A549 (cell line): Measurements from ENCODE around the gene TTC7B. TPM values are rescaled to one million over a fixed set of nuclear protein-coding genes. Genes with fewer than 3 reads are reported as not detected.

ENCODE experiments used
- ATAC-seq, 2 experiments: fragments of 200-7000 bp in 1 of 2; fragments of >200 bp in 1 of 2; cut with Nextera tagmentation in 1 of 2; cut with Tn5 transposase in 1 of 2; 3 replicates each; pipeline versions ENCODE4 v1.8.0 to v1.9.1; 2018 to 2020; ENCODE audit warnings: mild to moderate bottlenecking in 1 of 2, moderate library complexity in 1 of 2
- CTCF ChIA-PET: fragments of 300-600 bp; sonication (Branson Sonifier 250); formaldehyde crosslinking; extraction: SDS; loops from one replicate; lab custom pipeline; 2021; ENCODE audit warnings: antibody characterized with exemption, inconsistent platforms; lab: Yijun Ruan, JAX
- POLR2A ChIA-PET: fragments of 350-600 bp; formaldehyde crosslinking; extraction: SDS; loops from one replicate; lab custom pipeline; 2021; ENCODE audit warnings: antibody characterized with exemption, inconsistent platforms; lab: Yijun Ruan, JAX
- DNase-seq, 2 experiments: peaks; one replicate each; pipeline versions ENCODE4 v3.0.0 to v3.0.0-alpha.2; 2011 to 2016; ENCODE audit warnings: low read depth in 1 of 2, low spot score in 1 of 2
- FAIRE-seq: peaks from 2 replicates; lab custom pipeline; 2011; peaks lifted over from hg19 to GRCh38; lab: Jason Lieb, UNC
- H3K27ac ChIP-seq, 2 experiments: fragments of >200 bp; sonication (Bioruptor Twin); formaldehyde crosslinking; 3 replicates each; pipeline ENCODE4 v1.5.1; 2016 to 2017
- H3K4me1 ChIP-seq: fragments of >200 bp; sonication (Bioruptor Twin); formaldehyde crosslinking; 3 replicates; pipeline ENCODE4 v1.6.1; 2016
- H3K4me2 ChIP-seq: fragments of >200 bp; sonication (Bioruptor Twin); formaldehyde crosslinking; 3 replicates; pipeline ENCODE4 v1.6.1; 2016
- H3K4me3 ChIP-seq: fragments of >200 bp; sonication (Bioruptor Twin); formaldehyde crosslinking; 3 replicates; pipeline ENCODE4 v1.5.1; 2016
- H3K9me3 ChIP-seq: fragments of >200 bp; sonication (Bioruptor Twin); formaldehyde crosslinking; 3 replicates; pipeline ENCODE4 v1.6.1; 2016
- BHLHE40 ChIP-seq: IDR thresholded peaks from 2 replicates; pipeline ENCODE4 v1.6.1; 2012; ENCODE audit warnings: low read depth, low read length, inconsistent platforms
- CBX2 ChIP-seq: fragments of 200-600 bp; sonication (generic); IDR thresholded peaks from 2 replicates; pipeline ENCODE4 v1.6.1; 2016; ENCODE audit warnings: low read depth, mild to moderate bottlenecking, borderline replicate concordance
- CHD2 ChIP-seq: fragments of 150-350 bp; IDR thresholded peaks from 2 replicates; pipeline ENCODE4 v1.6.1; 2014; ENCODE audit warnings: low read length; ENCODE audit not compliant: partially characterized antibody
- CHD4 ChIP-seq: fragments of 200-600 bp; sonication (generic); IDR thresholded peaks from 2 replicates; pipeline ENCODE4 v1.6.1; 2016; ENCODE audit warnings: antibody characterized with exemption, mild to moderate bottlenecking, borderline replicate concordance
- CTCF ChIP-seq: fragments of >200 bp; sonication (Bioruptor Twin); formaldehyde crosslinking; IDR thresholded peaks from 3 replicates; pipeline ENCODE4 v1.5.1; 2016
- EHF ChIP-seq: fragments of 250-450 bp; sonication (Bioruptor Pico); IDR thresholded peaks from 2 replicates; pipeline ENCODE4 v1.5.0; 2020; ENCODE audit warnings: mild to moderate bottlenecking
- ELK1 ChIP-seq: fragments of 150-350 bp; IDR thresholded peaks from 2 replicates; pipeline ENCODE4 v1.6.1; 2014; ENCODE audit warnings: low read depth, mild to moderate bottlenecking, low read length
- ESRRA ChIP-seq: fragments of 150-350 bp; IDR thresholded peaks from 2 replicates; pipeline ENCODE4 v1.6.1; 2014; ENCODE audit warnings: mild to moderate bottlenecking, low read length, borderline replicate concordance
- FOSB ChIP-seq: fragments of 250-450 bp; sonication (Bioruptor Pico); IDR thresholded peaks from 2 replicates; pipeline ENCODE4 v1.5.0; 2020; ENCODE audit warnings: mild to moderate bottlenecking, moderate library complexity
- HOXA7 ChIP-seq: fragments of 250-450 bp; sonication (Bioruptor Pico); IDR thresholded peaks from 2 replicates; pipeline ENCODE4 v1.5.0; 2020; ENCODE audit warnings: mild to moderate bottlenecking, moderate library complexity
- HOXB5 ChIP-seq: fragments of 250-450 bp; sonication (Bioruptor Pico); IDR thresholded peaks from 2 replicates; pipeline ENCODE4 v1.5.0; 2020; ENCODE audit warnings: mild to moderate bottlenecking, moderate library complexity
- MAFK ChIP-seq: fragments of 450-650 bp; IDR thresholded peaks from 2 replicates; pipeline ENCODE4 v1.6.1; 2014; ENCODE audit not compliant: partially characterized antibody
- MAZ ChIP-seq: fragments of 150-350 bp; IDR thresholded peaks from 2 replicates; pipeline ENCODE4 v1.6.1; 2014; ENCODE audit warnings: antibody characterized with exemption, low read depth, low read length, borderline replicate concordance
- NR3C1 ChIP-seq: fragments of >200 bp; sonication (Bioruptor Twin); formaldehyde crosslinking; IDR thresholded peaks from 3 replicates; pipeline ENCODE4 v1.6.1; 2017
- PBX3 ChIP-seq: IDR thresholded peaks from 2 replicates; pipeline ENCODE4 v1.6.1; 2012
- PHF8 ChIP-seq: fragments of 200-600 bp; sonication (generic); IDR thresholded peaks from 2 replicates; pipeline ENCODE4 v1.6.1; 2016; ENCODE audit warnings: low read depth, mild to moderate bottlenecking, antibody characterized with exemption, moderate library complexity, borderline replicate concordance
- RAD21 ChIP-seq, 2 experiments: fragments of >200 bp in 1 of 2; sonication (Bioruptor Twin) in 1 of 2; formaldehyde crosslinking in 1 of 2; IDR thresholded peaks in 1 of 2; conservative IDR thresholded peaks in 1 of 2; 2 replicates in 1 of 2; 3 replicates in 1 of 2; pipeline ENCODE4 v1.6.1; 2012 to 2018; ENCODE audit warnings: inconsistent platforms in 1 of 2
- REST ChIP-seq: fragments of 200-600 bp; sonication (generic); IDR thresholded peaks from 2 replicates; pipeline ENCODE4 v1.6.1; 2016; ENCODE audit warnings: antibody characterized with exemption, mild to moderate bottlenecking, moderate library complexity
- TP53 ChIP-seq: fragments of 250-450 bp; sonication (Bioruptor Pico); IDR thresholded peaks from 2 replicates; pipeline ENCODE4 v1.5.0; 2021; ENCODE audit warnings: mild to moderate bottlenecking, moderate library complexity
- USF2 ChIP-seq: fragments of 450-650 bp; IDR thresholded peaks from 2 replicates; pipeline ENCODE4 v1.6.1; 2014; ENCODE audit warnings: antibody characterized with exemption
- ZC3H11A ChIP-seq: fragments of 450-650 bp; IDR thresholded peaks from 2 replicates; pipeline ENCODE4 v1.6.1; 2014; ENCODE audit warnings: antibody characterized with exemption, mild to moderate bottlenecking
- ZFP36 ChIP-seq: fragments of 450-650 bp; IDR thresholded peaks from 2 replicates; pipeline ENCODE4 v1.6.1; 2014; ENCODE audit warnings: borderline replicate concordance; ENCODE audit not compliant: partially characterized antibody
- WGBS: methylation state at CpG from one replicate; pipeline ENCODE4 v1.1.6; 2017; ENCODE audit errors: missing lambda C conversion rate; 5-methylcytosine and 5-hydroxymethylcytosine counted together
- polyA plus RNA-seq, 4 experiments: library from polyadenylated mRNA; depleted of rRNA in 3 of 4; stranded (reverse); fragments of >200 nt; fragmentation: RNase III in 1 of 4; extraction: RNeasy Plus Mini Kit Qiagen cat#74134 plus additional on column Dnase treatment in 1 of 4; gene quantifications; 2 replicates in 3 of 4; 3 replicates in 1 of 4; pipeline ENCODE4 v1.2.3, GENCODE V29; 2011 to 2017

The TTC7B gene
- polyA plus RNA-seq, 2 of the 4 experiments (the other 2 are of a cell fraction), result 16.6 to 28.0 TPM

- H3K27ac ChIP-seq, result no peak overlapping the region
- DNase-seq (no peak), FAIRE-seq (no peak), ATAC-seq (no peak)
- no peak overlapping the region for H3K4me3 ChIP-seq
- no peaks in the 10 kb centered on the region for H3K4me1 ChIP-seq
- H3K9me3 ChIP-seq, result no peaks in the 10 kb centered on the region
- POLR2A ChIA-PET, result no interaction called here
- no peak overlapping the region for H3K4me2 ChIP-seq
- WGBS, result 89% methylated on average over 7 of the region's 7 CpGs
- TF ChIP-seq ZFP36, result no peak
- CTCF ChIA-PET, result interaction anchor here (0.9 kb wide), 1 partner anchor 9 kb away, joined by 3 read pairs; no protein-coding TSS in a partner anchor
These were observed 6.5 kb downstream of the TTC7B start for GRCh38 chr14:90809530-90810312.

GRCh38 chr14:90808759-90809529 lies 7.3 kb downstream of the TTC7B start:
- POLR2A ChIA-PET, result no interaction called here
- DNase-seq (no peak), FAIRE-seq (no peak), ATAC-seq (no peak)
- H3K9me3 ChIP-seq, result no peaks in the 10 kb centered on the region
- CTCF ChIA-PET, result interaction anchor here (0.9 kb wide), 1 partner anchor 10 kb away, joined by 3 read pairs; no protein-coding TSS in a partner anchor
- 84% methylated on average over 14 of the region's 15 CpGs for WGBS
- no peak overlapping the region for H3K4me2 ChIP-seq
- no peak for TF ChIP-seq USF2
- no peak for TF ChIP-seq CBX2
- no peak for TF ChIP-seq ZFP36
- TF ChIP-seq MAFK, result no peak
- no peak for TF ChIP-seq HOXA7 (CRISPR knock-in tag)
- TF ChIP-seq FOSB (CRISPR knock-in tag), result no peak
- TF ChIP-seq RAD21 (conservative IDR thresholded peaks at IDR 0.05 in 1 of 2, IDR thresholded peaks at IDR 0.05 in 1 of 2), result no peak
- TF ChIP-seq BHLHE40, result no peak
- no peak for TF ChIP-seq MAZ
- TF ChIP-seq CHD2, result no peak
- H3K4me3 ChIP-seq, result no peak overlapping the region
- no peak overlapping the region for H3K27ac ChIP-seq
- H3K4me1 ChIP-seq, result no peaks in the 10 kb centered on the region

GRCh38 chr14:90807060-90807459 lies 9.2 kb downstream of the TTC7B start:
- no peaks in the 10 kb centered on the region for H3K4me1 ChIP-seq
- TF ChIP-seq TP53 (CRISPR knock-in tag), result no peak
- TF ChIP-seq BHLHE40, result no peak
- no peak for TF ChIP-seq REST
- TF ChIP-seq ESRRA, result no peak
- no peak for TF ChIP-seq ELK1
- no peak for TF ChIP-seq ZC3H11A
- no peak for TF ChIP-seq CHD4
- no peak for TF ChIP-seq PHF8
- TF ChIP-seq CTCF, result no peak
- no peak for TF ChIP-seq NR3C1
- no peak for TF ChIP-seq FOSB (CRISPR knock-in tag)
- no peak for TF ChIP-seq EHF (CRISPR knock-in tag)
- TF ChIP-seq HOXB5 (CRISPR knock-in tag), result no peak
- TF ChIP-seq PBX3, result no peak
- TF ChIP-seq, all 56 proteins: peak for 0
- POLR2A ChIA-PET, result no interaction called here
- WGBS, result 91% methylated on average over 5 of the region's 6 CpGs
- DNase-seq (no peak), FAIRE-seq (no peak), ATAC-seq (no peak)
- CTCF ChIA-PET, result no interaction called here
- no peak overlapping the region for H3K4me2 ChIP-seq
- H3K27ac ChIP-seq, result no peak overlapping the region
- H3K4me3 ChIP-seq, result no peak overlapping the region
- H3K9me3 ChIP-seq, result no peaks in the 10 kb centered on the region
